HG03064 (cell line): ENCODE data around the gene TTPAL.

ENCODE experiments used
- ATAC-seq: cut with Tn5 transposase; IDR thresholded peaks from one replicate; pipeline ENCODE4 v1.9.1; 2021; ENCODE audit warnings: low read depth; ENCODE audit not compliant: unreplicated experiment

The TTPAL gene

DNA sequence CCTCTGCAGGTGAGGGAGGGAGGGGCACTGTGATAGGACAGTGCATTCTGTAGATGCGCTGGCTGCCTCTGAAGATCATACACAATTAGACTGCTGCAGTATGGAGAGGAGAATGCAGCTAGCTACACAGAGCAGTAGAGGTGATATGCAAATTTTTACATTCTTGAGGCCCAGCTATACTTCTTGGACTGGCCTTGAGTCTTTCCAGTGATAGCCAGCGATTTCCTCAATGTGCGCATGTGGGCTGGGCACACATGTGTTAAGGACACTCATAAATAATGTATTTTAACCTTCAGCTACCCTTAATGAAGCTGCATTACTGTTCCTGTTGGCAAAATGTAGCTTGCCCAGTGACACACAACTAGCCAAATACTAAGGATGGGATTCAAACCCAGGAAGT is 19.0 kb downstream of the TTPAL start:
- ATAC-seq = no peak

- no peak for ATAC-seq
These were observed 19.6 kb downstream of the TTPAL start for GRCh38 chr20:44495257-44495656.

GRCh38 chr20:44495802-44496481 is 20.3 kb downstream of the TTPAL start:
- ATAC-seq = no peak

- ATAC-seq = no peak
These were observed 21.3 kb downstream of the TTPAL start for GRCh38 chr20:44496976-44497375.

DNA sequence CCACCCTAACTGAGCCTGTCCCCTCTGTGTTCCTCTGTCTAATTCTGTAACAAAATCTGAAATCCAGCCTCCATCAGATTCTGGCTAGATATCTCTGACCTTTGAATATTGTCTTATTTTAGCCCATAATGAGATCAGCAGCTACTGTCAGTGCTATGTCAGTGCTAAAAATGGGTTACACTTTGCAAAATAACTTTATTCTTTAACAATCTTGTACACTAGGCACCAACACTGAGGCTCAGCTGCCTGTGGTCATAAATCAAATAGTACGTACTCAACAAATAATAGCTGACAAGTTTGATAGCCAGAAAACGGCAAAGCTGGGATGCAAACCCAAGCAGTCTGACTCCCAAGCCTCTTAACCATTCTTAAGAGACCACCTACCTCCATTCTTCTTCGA is 22.1 kb downstream of the TTPAL start:
- ATAC-seq = no peak

DNA sequence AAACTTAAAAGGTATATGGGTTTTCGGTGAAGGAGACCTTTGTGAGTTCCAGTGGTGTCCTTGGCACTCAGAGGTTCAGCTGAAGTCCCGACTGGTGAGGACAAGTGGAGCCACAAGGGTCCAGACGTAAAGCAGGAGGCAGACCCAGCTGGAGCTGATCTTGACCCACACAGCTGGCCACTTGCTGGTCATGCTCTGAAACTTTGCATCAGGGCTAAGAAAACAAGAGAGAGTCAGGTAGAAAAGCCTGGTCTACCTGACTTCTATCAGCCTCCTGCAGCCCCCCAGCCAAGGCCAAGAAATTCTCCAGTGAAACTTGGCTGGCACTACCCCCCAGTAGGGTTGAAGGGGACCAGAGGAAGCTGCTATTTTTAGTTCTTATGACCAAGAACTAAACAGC is 24.5 kb downstream of the TTPAL start:
- no peak for ATAC-seq

DNA sequence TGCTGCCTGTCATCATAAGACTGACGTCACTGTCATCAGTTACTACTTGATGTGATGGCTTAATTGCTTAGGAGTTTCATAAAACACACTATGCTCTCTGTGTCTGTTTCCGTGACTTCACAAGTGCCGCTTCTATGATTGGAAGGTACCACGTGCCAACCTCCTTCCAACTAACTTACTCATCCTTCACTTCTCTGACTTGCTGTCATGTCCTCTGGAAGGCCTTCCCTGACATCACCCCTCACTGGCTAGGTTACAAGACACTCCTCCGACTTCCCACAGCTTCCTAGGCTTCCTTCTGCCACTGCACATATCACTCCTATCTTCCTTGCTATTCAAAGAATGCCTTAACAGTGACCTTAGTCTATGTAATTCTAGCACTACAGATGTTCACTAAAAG is 25.8 kb downstream of the TTPAL start:
- ATAC-seq = no peak

DNA sequence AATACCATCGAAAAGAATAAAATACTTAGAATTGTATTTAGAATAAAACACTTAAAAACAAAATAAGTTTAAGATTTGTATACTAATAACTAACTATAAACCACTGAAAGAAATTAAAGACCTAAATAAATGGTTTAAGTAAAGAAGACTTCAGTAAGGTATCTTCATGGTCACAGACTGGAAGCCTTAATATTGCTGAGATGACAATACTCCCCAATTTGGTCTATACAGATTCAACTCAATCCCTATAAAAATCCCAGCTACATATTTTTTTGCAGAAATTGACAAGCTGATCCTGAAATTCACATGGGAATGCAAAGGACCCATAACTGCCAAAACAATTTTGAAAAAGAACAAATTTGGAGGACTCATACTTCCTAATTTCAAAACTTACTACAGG is 27.3 kb downstream of the TTPAL start:
- no peak for ATAC-seq

GRCh38 chr20:44504402-44505307 is 29.0 kb downstream of the TTPAL start:
- ATAC-seq = no peak

DNA sequence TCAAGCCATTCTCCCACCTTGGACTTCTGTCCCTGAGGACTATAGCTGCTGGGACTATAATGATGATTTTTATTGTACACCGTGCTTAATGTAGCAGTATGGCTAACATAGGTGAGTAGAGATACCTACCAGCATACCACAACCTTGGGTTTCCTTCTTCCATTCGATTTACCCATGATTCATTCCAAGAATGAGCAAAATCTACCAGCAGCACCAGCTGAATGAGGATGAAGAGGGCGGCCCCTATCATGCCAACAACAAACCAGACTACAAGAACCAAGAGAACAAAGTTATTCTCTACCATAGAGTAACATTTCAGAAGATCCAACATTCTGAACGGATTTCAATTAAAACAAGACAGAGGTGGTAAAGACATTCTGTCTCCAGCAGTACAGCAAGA is 34.1 kb downstream of the TTPAL start:
- ATAC-seq = no peak

GRCh38 chr20:44513871-44514270 is 38.2 kb downstream of the TTPAL start:
- no peak for ATAC-seq

- ATAC-seq = no peak
These were observed 40.8 kb downstream of the TTPAL start for GRCh38 chr20:44516491-44516890.

GRCh38 chr20:44517454-44517853 is 41.8 kb downstream of the TTPAL start:
- no peak for ATAC-seq

- no peak for ATAC-seq
These were observed 42.6 kb downstream of the TTPAL start for GRCh38 chr20:44518248-44518647.

- no peak for ATAC-seq
These were observed 45.2 kb downstream of the TTPAL start for GRCh38 chr20:44520881-44521280.

DNA sequence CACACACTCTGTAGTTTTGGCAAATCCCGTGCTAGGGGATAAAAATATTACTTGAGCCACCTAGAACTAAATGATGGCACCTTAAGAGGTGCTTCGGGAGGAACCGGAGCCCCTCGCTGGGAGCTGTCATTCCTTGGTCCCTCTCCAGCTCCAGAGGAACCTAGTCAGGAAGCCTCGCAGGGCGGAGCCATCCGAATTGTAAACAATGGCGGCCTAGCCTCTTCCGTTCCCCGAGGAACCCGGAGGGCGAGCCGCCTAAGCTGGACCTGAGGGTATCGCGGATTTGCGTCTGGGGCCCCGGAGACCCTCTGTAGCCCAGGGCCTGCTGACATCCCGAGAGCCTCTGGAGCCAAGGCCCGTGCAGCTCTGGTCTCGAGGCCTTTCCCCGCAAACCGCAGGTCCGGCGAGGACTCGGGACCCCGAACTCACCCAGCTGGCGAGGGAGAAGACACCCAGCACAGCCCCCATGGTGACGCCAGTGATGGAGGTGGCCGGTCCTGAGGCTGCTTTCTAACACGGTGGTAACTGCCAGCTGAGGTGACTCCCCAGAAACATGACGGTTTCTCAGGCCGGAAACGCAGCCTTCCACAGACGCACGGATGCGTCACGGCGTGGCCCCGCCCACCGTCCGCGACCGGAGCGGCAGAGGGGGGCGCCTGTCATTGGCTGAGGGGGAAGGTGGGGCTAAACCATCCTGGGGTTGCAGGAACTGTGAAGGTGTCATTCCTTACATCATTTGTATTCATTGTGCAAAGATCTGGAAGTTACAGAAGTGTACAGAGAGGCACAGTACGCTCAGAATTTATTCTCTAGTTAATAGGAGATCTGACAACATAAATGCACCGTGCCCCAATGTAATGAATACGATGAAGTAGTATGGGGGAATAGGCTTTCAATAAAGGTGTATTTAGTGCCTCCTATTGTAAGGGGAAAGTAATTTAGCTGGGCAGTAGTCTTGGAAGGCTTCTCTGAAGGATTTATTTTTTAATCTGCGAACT is 46.1 kb downstream of the TTPAL start, which contains the start of gene SERINC3:
Gene SERINC3, minus strand, starts transcription at position 587 of the 998 bp plus-strand sequence. Its CDS starts 119 bp downstream, at position 468.
- ATAC-seq = peak; percentile 95

- no peak for ATAC-seq
These were observed 47.2 kb downstream of the TTPAL start for GRCh38 chr20:44522841-44523240.

DNA sequence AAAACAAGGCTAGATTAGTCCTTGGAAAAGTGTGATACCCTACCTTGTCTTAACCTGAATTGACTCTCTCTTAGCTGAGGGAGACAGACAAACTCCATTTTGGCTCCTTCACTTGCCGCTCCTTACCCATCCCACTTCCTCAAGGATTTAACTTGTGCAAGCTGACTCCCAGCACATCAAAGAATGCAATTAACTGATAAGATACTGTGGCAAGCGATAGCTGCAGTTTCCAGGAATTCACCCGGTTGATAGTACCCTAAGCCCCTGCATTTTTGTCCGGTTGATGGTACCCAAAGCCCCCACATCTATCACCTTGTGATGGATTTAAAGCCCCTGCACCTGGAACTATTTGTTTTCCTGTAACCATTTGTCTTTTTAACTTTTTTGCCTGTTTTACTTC is 48.1 kb downstream of the TTPAL start:
- no peak for ATAC-seq

GRCh38 chr20:44526129-44526528 is 50.5 kb downstream of the TTPAL start:
- ATAC-seq = no peak

GRCh38 chr20:44527716-44528199 is 52.1 kb downstream of the TTPAL start:
- ATAC-seq = no peak
